NCI-H2171 treated with DMSO at 0.1 percent for 48 hours (cell line): ENCODE data around the gene PIMREG.
A peak's percentile ranks its signal among the peaks of the same experiment; 100 is the strongest.

Source experiments
- DNase-seq: peaks from one replicate; lab custom pipeline; 2025; lab: John Stamatoyannopoulos, UW

PIMREG gene, protein sequence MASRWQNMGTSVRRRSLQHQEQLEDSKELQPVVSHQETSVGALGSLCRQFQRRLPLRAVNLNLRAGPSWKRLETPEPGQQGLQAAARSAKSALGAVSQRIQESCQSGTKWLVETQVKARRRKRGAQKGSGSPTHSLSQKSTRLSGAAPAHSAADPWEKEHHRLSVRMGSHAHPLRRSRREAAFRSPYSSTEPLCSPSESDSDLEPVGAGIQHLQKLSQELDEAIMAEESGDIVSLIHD

DNA sequence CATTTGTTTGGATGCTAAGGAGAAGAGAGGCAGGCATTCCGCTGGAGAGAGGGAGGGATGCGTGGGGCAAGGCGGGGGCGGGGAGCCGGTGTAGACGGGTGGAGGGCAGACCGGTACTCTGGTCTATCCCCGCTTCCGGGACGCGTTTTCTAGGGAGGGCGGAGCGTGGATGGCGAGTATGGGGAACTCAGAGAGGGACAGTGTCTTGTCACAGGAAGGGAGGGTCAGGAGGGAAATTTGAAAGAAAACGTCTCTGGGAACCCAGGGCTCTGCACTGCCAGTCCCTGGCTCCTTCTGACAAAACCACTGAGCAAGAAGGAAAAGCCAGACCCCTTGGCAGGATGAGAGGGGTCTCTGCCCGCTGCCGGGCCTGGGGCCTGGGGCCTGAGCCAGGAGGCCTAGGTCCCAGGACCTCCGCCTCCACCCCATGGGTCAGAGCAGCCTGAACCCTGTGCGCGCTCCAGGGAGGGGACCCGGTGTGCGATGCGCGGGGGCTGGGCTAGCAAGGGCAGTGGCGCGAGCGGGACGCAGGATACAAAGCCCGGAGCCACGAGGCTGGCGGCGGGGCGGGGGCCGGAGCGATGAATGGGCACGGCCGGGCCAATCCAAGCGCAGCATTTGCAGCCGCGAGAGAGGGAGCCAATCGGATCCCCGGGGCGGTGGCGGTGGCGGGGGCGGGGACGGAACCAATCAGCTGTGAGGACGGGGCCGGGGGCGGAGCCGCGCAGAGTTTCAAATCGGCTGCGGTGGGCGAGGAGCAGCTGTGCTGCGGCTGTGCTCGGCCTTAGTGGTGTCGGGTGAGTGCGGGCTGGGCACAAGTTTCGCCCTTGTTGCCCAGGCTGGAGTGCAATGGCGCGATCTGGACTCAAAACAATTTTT, at the start of gene PIMREG:
PIMREG (plus strand) TSS at position 764 of the 879 bp plus-strand sequence. CDS start 656 bp downstream, outside the sequence.
- peak; percentile 93 for DNase-seq

DNA sequence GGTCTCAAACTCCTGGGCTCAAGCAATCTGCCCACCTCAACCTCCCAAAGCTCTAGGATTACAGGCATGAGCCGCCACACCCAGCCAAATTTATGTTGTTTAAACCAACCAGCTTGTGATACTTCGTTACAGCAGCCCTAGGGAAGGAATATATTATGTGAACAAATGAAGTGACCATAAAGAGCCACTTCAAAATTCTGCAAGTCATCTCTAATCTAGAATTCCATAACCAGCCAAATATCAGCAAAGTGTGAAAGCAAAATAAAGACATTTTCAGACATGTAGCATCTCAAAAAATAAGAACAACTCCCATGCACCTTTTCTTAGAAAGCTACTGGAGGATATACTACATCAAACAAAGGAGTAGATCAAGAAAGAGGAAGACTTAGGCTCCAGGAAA, 45.3 kb upstream of the PIMREG start:
- no peak for DNase-seq

DNA sequence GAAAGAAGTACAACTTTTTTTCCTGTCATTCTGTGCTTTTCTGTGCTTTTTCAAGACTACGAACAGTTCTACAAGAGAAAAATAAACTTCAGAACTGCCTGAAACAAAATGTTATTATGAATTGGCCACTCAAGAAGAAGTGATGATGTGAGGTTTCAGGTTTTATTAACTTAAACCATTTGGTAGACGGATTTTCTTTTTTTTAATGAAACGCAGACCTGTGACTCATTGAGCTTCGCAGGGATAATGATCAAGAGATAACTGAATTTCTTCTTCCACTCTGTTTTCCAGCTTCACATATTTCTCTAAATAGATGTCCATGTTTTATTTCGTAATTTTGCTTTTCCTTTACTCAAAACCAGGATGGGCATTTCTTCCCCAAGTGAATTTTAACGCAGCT, 42.0 kb upstream of the PIMREG start:
- no peak for DNase-seq

DNA sequence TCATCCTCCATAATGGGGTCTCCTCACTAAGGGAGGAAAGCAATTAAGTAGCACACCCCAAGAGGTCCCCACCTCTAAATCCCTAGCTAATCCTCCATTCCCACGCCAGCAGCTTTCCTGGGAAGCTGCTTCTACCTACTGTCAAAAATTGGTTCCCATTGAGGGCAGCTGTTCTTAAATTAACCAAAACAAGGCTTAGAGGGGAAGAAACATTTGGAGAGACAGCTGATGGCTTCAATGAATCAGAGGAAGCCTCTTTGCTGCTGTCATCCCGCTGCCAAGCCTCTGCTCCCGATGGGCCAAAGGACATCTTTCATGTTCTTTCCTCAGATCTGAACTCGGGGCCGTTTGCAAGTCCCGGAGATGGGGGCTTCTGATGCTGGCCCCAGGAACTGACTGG, 36.0 kb upstream of the PIMREG start:
- no peak for DNase-seq

DNA sequence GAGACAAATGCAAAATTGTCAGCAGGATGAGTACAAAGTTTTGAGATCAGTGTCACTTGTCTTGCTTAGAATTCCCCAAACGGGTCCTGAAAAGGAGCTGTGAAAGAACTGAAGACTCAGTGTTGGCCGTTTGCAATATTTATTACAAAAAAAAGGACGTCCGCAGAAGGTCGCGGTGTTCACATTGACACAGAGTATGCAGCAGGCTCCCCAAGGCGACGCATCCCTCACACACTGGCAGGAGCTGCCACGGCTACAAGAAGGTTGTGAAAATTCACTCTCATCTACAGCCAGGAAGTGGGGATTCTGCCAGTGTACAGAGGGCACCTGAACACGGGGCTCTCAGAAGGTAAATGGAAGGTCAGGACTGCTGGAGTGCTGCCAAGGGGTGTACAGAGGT, 35.5 kb upstream of the PIMREG start:
- DNase-seq, result no peak

DNA sequence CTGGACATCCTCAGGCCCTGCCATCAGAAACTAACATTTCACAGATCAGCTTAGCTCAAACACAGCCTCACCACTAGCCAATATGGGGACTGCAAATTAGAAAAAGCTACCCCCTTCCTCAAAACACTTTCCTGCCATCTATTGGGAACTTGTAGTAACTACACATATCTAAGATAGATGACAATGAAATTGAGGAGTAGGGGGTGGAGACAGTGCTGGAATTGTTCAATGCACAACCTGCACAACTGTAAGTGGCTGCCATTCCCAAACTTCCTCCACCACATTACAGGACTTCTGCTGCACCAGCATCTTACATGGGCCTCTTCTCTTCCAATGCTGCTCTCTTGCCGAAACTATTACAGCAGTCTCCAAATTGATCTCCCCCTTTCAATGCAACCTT, 31.2 kb upstream of the PIMREG start:
- peak; percentile 63 for DNase-seq

DNA sequence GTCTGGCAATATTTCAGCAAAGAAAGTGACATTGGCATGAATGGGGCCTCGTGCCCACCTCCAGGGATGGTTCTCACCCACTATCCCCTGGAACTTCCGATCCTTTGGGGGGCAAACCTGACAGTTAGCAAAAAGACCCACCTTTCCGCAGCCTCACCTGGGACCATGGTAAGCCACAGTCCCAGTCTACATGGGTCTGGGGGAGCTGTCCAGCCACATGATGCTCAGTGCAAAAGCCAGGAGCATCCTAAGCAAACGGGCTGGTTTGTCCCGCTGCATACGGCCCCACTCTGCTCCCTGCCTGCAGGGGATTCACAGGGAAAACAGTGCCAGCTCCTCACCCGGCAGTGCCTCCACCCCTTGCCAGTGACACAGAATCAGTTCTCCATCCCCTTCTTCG, 28.6 kb upstream of the PIMREG start:
- no peak for DNase-seq

DNA sequence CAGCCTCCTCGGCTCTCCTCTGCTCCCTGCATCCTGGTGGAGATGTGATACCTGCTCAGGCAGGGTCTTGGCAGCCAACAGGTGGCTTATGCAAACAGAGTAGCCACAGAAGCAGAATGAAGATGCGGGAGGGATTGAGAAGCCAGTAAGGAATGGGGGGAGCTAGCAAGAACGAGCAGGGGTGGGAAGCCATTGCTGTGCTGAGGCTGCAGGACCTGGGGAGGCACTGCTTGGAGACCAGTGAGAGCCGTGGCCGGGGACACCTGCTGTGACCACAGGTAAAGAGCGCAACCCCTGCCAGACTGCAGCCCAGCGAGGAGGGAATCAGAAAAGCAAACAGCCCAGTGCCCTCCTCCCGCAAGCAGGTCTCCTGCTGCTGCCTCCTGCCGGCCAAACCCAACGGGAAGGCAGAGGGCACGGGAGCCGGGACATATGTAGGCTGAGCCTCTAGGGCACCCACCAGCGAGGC, 24.0 kb upstream of the PIMREG start:
- DNase-seq, result no peak

DNA sequence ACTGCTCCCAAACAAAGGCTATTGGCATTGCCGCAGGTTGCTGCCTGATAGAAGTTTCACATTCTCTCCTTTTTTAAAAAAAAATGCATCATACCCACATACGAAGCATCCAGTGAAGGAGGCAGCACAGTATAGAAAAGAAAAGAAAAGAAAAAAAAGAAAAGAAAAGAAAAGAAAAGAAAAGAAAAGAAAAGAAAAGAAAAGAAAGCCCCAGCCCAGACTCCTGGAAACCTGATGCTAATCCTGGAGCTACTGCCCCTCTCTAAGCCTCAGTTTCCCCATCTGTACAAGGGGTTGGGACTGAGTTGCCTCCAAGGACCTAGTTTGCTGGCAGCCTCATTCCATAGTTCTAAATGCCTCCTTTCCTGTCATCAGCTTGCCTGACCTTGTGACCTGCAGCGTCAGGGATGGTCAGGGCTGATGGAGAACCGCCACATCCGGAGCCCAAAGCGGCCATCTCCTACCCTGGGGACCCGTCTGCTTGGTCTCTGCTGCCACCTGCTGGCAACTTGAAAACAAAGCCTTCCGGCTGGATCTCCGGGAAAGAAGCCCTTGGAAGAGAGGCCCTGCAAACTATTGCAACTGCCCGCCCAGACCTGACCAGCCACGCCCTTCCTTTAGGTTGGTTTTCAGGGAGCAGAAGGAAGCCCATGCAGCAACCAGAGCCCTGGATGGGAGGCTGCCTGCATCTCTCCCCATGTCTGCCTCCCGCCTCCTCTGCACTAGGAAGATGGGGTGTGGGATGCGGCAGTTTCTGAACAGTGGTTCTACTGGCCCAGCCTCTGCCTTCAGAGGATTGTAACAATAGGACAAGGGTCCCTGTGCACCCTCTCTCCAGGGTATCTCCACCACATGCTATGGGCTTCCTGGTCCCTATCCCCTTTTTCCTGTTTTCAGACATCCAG, 22.3 kb upstream of the PIMREG start:
- peak; percentile 65 for DNase-seq

DNA sequence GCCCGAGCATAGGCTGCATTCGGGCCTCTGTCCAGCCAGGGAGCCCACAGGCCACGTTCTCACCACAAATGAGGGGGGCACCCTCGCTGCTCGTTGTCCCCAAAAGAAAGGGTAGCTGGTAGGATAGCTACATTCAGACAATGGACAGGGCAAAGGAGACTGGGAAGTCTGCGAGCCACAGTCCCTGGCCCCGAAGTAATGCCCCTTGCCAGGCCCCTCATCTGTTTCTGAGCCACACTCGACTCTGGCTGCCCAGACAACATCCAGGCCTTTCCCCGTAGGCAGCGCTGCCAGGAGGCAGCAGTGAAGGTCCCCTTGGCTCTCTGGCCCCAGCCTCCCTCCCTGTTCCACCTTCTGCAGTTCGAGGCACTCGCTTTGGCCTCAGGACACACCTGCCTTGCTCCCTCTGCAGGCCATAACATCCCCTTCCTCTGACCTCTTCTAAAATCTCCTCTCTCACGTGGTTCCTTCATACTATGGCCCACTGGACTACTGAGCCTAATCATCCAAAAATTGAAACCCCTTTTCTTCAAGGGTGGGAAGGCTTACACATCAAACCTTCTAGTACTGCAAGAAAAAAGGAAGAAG, 21.5 kb upstream of the PIMREG start:
- DNase-seq, result no peak

DNA sequence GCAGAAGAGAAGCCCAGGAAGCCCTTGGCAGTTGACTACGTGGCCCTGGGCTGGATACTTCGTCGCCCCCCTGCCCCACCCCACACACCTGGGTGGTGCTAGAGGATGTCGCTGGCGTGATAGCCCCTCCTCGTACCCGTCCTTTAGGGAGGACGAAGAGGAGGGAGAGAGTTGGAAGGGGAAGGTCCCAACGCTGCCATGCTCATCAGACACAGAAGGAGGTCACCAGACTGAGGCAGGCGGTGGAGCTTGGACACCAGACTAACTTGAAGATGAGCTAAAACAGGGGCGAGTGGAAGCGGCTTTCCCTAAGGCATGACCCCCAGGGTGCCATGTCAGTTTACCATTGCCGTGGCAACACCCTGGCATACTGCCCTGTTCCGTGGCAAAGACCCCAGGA, 20.3 kb upstream of the PIMREG start:
- DNase-seq, result no peak

DNA sequence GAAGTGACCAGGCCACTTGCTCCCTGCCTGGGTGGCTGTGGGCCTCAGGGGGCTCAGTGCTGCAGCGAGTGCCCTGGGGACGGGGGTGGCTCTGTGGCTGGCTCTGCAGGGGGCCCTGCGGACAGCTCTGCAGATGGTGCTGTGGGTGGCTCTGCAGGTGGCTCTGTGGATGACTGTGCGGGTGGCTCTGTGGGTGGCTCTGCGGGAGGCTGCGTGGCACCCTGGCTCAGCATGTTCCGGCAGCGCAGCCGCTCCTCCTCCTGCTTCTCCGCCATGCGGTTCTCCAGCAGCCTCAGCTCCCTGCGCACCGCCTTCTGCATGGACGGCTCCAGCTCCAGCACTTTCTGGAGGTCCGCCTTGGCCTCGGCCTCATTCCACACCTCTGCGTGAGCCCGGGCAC, 18.8 kb upstream of the PIMREG start:
- no peak for DNase-seq

DNA sequence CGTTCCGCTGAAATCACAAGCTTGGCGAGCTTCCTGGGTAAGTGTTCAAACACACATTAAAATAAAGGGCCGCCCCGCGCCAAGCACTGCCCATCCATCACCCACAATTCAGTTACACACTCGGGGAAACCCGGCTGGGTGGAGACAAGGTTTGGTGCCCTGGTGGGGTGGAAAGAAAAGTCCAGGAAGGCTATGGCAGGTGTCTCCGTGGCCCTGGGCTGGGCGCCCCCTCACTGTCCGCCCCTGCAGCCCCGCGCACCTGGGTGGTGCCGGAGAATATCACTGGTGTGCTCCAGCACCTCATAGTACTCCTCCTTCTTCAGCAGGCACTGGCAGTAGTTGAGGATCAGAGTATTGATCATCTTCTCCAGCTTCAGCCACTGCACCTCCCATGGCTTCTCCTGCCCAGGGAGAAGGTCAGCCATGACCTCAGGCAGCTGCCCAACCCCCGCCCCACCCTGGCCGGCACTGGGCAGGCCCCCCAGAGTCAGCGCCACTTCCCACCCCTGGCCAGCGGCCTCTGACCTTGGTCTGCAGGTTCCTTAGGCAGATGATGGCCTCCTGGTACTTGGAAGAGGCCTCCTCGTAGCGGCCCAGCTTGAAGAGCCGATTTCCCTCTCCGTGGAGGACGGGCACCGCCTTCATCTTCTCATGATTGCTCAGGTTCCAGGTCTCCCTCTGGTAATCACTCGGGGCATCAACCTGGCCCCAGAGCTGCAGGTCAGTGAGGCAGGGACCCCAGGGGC, 17.7 kb upstream of the PIMREG start:
- no peak for DNase-seq

DNA sequence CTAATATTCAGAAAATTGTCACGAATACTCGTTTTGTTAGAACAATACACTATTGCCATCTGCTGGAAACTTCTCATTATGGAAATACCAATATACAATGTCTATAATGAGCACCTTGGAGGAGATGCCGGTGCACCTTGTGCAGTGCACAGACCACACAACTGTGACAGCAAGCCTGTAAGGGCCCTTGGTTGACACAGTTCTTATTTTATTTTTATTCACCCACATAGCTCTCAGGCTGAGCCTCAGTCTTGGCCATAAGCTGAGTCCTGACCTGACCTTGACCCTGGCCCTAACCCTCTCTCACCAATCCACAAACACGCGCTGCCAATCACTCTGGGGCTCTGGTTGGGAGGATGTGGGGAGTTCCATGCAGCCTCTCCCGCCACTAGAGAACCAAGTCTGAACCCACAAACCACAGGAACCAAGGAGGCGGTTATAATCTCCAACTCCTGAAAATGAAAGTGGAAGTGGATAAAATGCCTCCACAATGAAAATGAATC, 16.9 kb upstream of the PIMREG start:
- no peak for DNase-seq

DNA sequence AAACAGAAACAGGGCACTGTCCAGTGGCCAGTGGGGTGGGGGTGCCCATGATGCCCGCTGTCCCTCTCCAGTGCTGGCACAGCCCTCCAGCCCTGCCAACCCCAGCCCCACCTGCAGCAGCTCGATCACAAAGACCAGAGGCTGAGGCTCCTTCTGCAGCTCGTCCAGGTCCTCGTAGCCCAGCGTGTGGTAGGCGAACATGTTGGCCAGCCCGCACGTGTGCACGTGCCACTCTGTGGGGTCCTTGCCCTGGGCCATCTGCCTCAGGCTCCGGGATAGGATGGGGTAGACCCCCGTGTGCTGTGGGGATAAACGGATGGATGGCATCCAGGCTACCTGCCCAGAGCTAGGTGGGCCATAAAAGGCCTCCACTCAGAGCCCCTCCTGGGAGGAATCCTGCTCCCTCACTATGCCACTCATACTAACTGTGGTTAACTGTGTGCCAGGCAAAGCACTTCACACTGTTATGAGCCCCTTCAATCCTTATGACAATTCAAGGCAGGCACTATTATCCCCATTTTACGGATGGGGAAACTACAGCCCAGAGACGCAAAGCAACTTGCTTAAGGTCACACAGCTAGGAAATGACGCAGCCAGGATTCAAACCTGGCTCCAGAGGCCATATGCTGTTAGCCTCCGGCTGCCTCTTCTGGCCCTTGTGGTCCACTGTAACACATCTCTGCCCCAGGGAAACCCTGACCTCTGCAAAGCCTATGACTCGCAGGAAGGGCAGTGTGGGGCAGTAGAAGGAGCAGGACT, 15.9 kb upstream of the PIMREG start:
- DNase-seq, result no peak

DNA sequence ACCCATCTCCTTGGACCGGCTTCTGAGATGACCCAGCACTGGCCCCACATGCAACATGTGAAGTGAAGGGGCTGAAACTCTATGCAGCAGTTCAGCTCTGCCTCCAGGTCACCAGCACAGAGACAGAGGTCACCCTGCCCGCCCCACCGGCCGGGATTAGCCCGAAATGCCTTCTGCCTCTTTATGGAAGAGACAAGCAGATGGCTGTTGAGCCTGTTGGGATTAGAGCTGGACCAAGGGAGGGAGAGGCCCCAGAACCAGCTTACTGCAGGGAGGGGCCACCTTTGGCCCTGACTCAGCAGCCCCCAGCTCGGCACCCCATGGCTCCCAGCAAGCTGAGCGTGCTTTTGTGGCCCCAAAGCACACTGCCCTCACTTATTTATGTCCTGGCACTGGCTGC, 15.0 kb upstream of the PIMREG start:
- no peak for DNase-seq

DNA sequence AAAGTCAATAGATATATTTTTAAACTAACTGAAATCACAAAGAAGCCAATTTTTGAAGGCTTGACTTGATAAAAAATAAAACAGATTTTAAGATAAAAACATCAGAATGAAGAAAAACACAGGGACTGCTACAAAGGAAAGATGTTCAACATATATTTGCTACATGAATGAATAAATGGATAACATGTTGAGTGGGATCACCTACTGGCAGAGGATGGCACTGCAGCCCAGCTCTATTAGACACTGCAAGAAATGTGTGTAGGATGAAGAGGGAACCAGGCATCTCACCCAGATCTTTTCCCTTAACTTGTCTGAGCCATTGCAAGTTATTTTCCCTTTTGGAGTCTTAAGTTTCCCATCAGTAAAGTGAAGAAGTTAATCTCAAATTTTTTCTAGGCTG, 13.5 kb upstream of the PIMREG start:
- no peak for DNase-seq

DNA sequence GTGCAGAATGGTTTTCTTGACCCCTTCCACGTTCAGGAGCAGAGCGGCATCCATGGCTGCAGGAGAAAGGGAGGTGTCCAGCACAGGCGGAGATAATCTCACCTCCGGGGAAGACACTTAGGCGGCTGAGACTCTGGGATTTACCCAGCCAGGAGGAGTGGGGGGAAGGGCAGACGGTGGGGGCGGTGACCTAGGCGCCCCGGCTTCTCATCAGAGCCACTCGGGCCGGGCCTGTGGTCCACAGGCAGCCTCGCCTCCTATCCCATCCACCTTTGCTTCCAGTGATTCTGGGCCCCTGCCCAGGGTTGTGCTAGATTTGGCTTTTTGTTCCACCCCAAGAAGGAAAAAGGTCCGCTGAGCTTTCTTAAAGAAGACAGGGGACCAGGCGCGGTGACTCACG, 9.2 kb upstream of the PIMREG start, which contains the start of gene AIPL1:
AIPL1 (minus strand) TSS at position 71 of the 400 bp plus-strand sequence; CDS start at position 54, 17 bp downstream.
- DNase-seq, result no peak

DNA sequence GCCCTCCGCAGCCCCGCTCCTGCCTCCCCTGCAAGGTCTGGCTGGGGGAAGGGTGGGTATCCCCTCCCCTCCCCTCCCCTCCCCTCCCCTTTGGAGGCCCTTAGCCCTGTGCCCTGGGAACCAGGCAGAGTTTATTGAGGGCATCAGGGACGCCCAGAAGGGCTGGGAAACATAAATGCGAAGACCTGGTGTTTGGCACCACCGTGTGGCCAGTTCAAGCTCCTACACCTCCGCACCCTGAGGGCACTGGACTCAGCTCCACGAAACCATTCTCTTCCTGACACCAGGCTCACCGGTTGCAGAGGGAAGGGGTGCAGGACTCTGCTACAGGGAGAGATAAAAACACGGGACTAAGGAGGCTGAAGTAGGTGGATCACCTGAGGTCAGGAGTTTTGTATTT, 8.3 kb upstream of the PIMREG start:
- peak; percentile 64 for DNase-seq

DNA sequence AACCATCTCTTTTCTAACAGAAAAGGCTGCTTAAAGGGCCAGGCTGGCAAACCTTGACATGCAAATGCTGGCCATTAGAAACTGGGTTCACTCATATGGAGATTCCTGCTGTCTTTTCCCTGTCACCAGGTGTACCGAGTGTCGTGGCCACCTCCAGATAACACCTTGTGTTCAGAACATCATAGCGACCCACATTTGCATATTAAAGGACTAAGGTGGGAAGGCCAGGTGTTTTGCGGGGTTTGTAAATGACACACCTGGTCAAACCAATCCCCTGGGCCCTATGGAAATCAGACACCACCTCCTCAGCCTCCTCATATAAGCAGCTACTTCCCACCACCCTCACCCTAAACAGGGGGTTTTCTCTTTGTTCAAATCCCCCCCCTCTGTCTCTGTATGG, 6.8 kb upstream of the PIMREG start:
- peak; percentile 26 for DNase-seq
